NB4 (cell line): ENCODE measurements around the gene ZBTB7C.

Experiments used
- DNase-seq: peaks from one replicate; pipeline ENCODE4 v3.0.0; 2010; ENCODE audit warnings: low read depth
- H3K4me3 ChIP-seq: one replicate; pipeline ENCODE4 v1.5.1; 2011; ENCODE audit warnings: mild to moderate bottlenecking, low read depth, low read length, moderate library complexity
- CTCF ChIP-seq: IDR thresholded peaks from one replicate; pipeline ENCODE4 v1.5.1; 2012; ENCODE audit warnings: low read depth, low read length
- MYC ChIP-seq: IDR thresholded peaks from 2 replicates; pipeline ENCODE4 v1.6.1; 2011; ENCODE audit warnings: low read depth, low read length
- POLR2A ChIP-seq: IDR thresholded peaks from 2 replicates; pipeline ENCODE4 v1.6.1; 2011; ENCODE audit warnings: mild to moderate bottlenecking; ENCODE audit not compliant: insufficient read length; ENCODE audit errors: extremely low read depth
- TF ChIP-seq, protein P1 (sequence below): IDR thresholded peaks from 2 replicates; pipeline ENCODE4 v1.6.1; 2011; ENCODE audit warnings: low read depth, low read length

The ZBTB7C gene

DNA sequence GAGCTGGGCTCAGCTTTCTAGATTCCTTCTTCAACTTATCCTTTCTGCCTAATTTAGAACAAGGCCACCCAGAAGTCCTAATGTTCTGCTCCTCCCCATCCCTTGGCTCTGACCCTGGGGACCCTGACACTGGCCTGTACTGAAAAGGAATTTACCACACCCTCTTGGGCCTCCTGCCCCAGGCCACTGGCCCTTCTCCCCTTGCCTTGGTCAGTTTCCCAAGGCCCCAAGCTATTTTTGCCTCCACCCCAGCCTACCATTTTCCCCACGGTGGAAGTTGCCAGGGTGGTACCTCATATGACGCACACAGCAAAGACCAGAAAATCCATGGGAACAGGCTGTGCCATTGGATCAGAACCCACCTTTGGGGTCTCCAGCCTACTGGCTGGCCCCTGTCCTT, 72.1 kb downstream of the ZBTB7C start:
- no peak for TF ChIP-seq CTCF
- no peak for DNase-seq
- no peak overlapping the region for H3K4me3 ChIP-seq

- no peak for DNase-seq
- TF ChIP-seq MYC (no peak), POLR2A (no peak), CTCF (no peak)
- TF ChIP-seq, protein P1, sequence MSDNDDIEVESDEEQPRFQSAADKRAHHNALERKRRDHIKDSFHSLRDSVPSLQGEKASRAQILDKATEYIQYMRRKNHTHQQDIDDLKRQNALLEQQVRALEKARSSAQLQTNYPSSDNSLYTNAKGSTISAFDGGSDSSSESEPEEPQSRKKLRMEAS: no peak
- no peak overlapping the region for H3K4me3 ChIP-seq
These were observed 72.9 kb downstream of the ZBTB7C start for GRCh38 chr18:48336332-48336731.

- H3K4me3 ChIP-seq: no peak overlapping the region
- no peak for DNase-seq
- TF ChIP-seq, protein P1: no peak
- TF ChIP-seq MYC (no peak), CTCF (no peak)
These were observed 73.4 kb downstream of the ZBTB7C start for GRCh38 chr18:48335829-48336228.

- no peak overlapping the region for H3K4me3 ChIP-seq
- TF ChIP-seq CTCF (no peak), MYC (no peak), POLR2A (no peak)
- TF ChIP-seq, protein P1: no peak
- DNase-seq: no peak
These were observed 74.3 kb downstream of the ZBTB7C start for GRCh38 chr18:48334845-48335244.

GRCh38 chr18:48333563-48333962, 75.6 kb downstream of the ZBTB7C start:
- TF ChIP-seq MYC: no peak
- TF ChIP-seq, protein P1: no peak
- no peak for TF ChIP-seq POLR2A
- TF ChIP-seq CTCF: no peak
- DNase-seq: no peak

More at GRCh38 chr18:48333563-48333962, 75.6 kb downstream of the ZBTB7C start:
- no peak overlapping the region for H3K4me3 ChIP-seq
